Progenitor cell of endocrine pancreas (in vitro differentiated cells): ENCODE results near the gene EIF5. TPM values are rescaled to one million over a fixed set of nuclear protein-coding genes. Genes with fewer than 3 reads are reported as not detected.
A peak's percentile ranks its signal among the peaks of the same experiment; 100 is the strongest.

ENCODE experiments used
- DNase-seq: peaks from one replicate; pipeline ENCODE4 v3.0.0; 2021; ENCODE audit warnings: low spot score; ENCODE audit not compliant: unreplicated experiment
- H3K27ac Mint-ChIP-seq: 2 replicates; pipeline ENCODE4 v1.8.0; 2021; ENCODE audit warnings: mild to moderate bottlenecking, moderate library complexity, mixed read lengths
- H3K27me3 Mint-ChIP-seq: 2 replicates; pipeline ENCODE4 v1.8.0; 2021; ENCODE audit warnings: mixed read lengths
- H3K36me3 Mint-ChIP-seq: 2 replicates; pipeline ENCODE4 v1.8.0; 2022; ENCODE audit warnings: mixed read lengths; ENCODE audit not compliant: insufficient read depth
- H3K4me1 Mint-ChIP-seq: 2 replicates; pipeline ENCODE4 v1.8.0; 2021; ENCODE audit warnings: low read depth, mixed read lengths
- H3K4me3 Mint-ChIP-seq: 2 replicates; pipeline ENCODE4 v1.8.0; 2021; ENCODE audit warnings: low read depth, mild to moderate bottlenecking, moderate library complexity, mixed read lengths
- H3K9me3 Mint-ChIP-seq: 2 replicates; pipeline ENCODE4 v1.8.0; 2021; ENCODE audit warnings: low read depth, mixed read lengths
- total RNA-seq: library from RNA; stranded (reverse); gene quantifications from 2 replicates; pipeline ENCODE4 v1.2.1, GENCODE V29; 2021
- TF ChIP-seq, protein P1 (sequence below): fragments of 200-600 bp; sonication (generic); IDR thresholded peaks from one replicate; pipeline ENCODE4 v1.5.0; 2021; ENCODE audit warnings: antibody characterized with exemption, mild to moderate bottlenecking; ENCODE audit not compliant: unreplicated experiment

The EIF5 gene
- total RNA-seq, 1 donor from 2014 or later: 384 TPM

- no peaks in the 10 kb centered on the region for H3K27me3 Mint-ChIP-seq
- peaks cover 77% of the 10 kb centered on the region for H3K36me3 Mint-ChIP-seq
- H3K27ac Mint-ChIP-seq: no peak overlapping the region
- TF ChIP-seq, protein P1, sequence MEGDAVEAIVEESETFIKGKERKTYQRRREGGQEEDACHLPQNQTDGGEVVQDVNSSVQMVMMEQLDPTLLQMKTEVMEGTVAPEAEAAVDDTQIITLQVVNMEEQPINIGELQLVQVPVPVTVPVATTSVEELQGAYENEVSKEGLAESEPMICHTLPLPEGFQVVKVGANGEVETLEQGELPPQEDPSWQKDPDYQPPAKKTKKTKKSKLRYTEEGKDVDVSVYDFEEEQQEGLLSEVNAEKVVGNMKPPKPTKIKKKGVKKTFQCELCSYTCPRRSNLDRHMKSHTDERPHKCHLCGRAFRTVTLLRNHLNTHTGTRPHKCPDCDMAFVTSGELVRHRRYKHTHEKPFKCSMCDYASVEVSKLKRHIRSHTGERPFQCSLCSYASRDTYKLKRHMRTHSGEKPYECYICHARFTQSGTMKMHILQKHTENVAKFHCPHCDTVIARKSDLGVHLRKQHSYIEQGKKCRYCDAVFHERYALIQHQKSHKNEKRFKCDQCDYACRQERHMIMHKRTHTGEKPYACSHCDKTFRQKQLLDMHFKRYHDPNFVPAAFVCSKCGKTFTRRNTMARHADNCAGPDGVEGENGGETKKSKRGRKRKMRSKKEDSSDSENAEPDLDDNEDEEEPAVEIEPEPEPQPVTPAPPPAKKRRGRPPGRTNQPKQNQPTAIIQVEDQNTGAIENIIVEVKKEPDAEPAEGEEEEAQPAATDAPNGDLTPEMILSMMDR: no peak
- H3K4me3 Mint-ChIP-seq: no peak overlapping the region
- H3K4me1 Mint-ChIP-seq: peaks cover 22% of the 10 kb centered on the region
- no peaks in the 10 kb centered on the region for H3K9me3 Mint-ChIP-seq
- no peak for DNase-seq
These were observed 6.6 kb downstream of the EIF5 start for GRCh38 chr14:103340480-103341212.

- Mint-ChIP-seq H3K36me3 (peaks cover 69% of the 10 kb centered on the region), H3K4me1 (peaks cover 14% of the 10 kb centered on the region), H3K27me3 (no peaks in the 10 kb centered on the region), H3K4me3 (no peak overlapping the region), H3K9me3 (no peaks in the 10 kb centered on the region), H3K27ac (peak overlapping the region; percentile 83)
- no peak for DNase-seq
- TF ChIP-seq, protein P1: no peak
These were observed 7.5 kb downstream of the EIF5 start for GRCh38 chr14:103341250-103342129.

- Mint-ChIP-seq H3K4me1 (peaks cover 15% of the 10 kb centered on the region), H3K36me3 (peaks cover 52% of the 10 kb centered on the region), H3K9me3 (no peaks in the 10 kb centered on the region), H3K27ac (no peak overlapping the region), H3K27me3 (no peaks in the 10 kb centered on the region), H3K4me3 (no peak overlapping the region)
- DNase-seq: no peak
- TF ChIP-seq, protein P1: no peak
These were observed 9.3 kb downstream of the EIF5 start for GRCh38 chr14:103343164-103343879.

GRCh38 chr14:103343905-103344797, 10.1 kb downstream of the EIF5 start:
- Mint-ChIP-seq H3K27me3 (no peaks in the 10 kb centered on the region), H3K4me3 (no peak overlapping the region), H3K27ac (peak overlapping the region; percentile 50), H3K9me3 (no peaks in the 10 kb centered on the region), H3K36me3 (peaks cover 46% of the 10 kb centered on the region), H3K4me1 (peaks cover 14% of the 10 kb centered on the region)
- TF ChIP-seq, protein P1: no peak
- no peak for DNase-seq
